ENCODE measurements around the gene IQSEC3.
A peak's percentile ranks its signal among the peaks of the same experiment; 100 is the strongest.
"Not testable (repeated sequence)": the region's sequence is repeated elsewhere in the genome, so short reads cannot be mapped to it uniquely, and the experiment has no call there.

Gene IQSEC3

GRCh38 chr12:177980-178828 is 111.6 kb downstream of the IQSEC3 start:
- no peak for DNase-seq (ENCODE audit: low read depth)

GRCh38 chr12:178829-179109 is 112.2 kb downstream of the IQSEC3 start:
- no peak for DNase-seq (ENCODE audit: low read depth)

GRCh38 chr12:179131-179884 is 112.7 kb downstream of the IQSEC3 start:
- DNase-seq (ENCODE audit: low read depth): no peak

GRCh38 chr12:179885-180284 is 113.3 kb downstream of the IQSEC3 start:
- no peak for DNase-seq (ENCODE audit: low read depth)

DNA sequence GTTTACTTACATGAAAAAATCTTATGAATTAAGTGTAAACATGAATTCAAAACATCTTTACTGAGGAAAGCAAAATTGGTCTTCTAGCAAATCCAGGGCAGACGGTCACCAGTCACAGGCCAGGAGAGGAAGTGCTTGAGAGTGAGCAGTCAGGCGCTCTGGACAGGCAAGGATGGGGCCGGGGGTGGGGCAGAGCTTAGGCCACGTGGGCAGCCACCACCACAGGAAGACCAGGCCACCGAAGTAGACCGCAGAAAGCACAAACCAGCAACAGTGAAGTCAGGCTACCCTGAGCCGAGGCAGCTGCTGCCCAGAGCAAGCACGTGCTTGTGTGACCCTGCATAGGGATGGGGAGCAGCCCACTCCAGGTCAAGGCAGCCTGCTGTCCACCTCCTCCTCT is 113.9 kb downstream of the IQSEC3 start:
- DNase-seq (ENCODE audit: low read depth): no peak

DNA sequence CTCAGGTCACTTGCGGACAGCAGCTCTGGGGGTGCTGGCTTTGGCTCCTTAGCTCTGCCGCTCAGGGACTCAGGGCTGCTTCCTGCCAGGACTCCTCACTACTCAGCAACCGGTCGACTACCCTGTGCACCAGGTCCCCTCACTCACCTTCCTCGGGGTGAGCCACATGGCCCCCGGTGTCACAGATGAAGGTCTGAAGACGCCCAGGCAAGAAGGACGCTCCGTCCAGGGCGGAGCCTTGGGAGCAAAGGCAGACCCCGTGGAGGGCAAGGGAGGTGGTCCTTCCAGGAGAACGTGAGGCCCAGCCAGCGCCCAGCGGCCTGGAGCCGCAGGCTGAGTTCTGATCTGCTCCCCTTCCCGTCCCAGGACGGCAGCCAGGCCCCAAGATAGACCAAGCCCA is 115.4 kb downstream of the IQSEC3 start:
- no peak for DNase-seq (ENCODE audit: low read depth)

GRCh38 chr12:182381-182892 is 115.9 kb downstream of the IQSEC3 start:
- no peak for DNase-seq (ENCODE audit: low read depth)

DNA sequence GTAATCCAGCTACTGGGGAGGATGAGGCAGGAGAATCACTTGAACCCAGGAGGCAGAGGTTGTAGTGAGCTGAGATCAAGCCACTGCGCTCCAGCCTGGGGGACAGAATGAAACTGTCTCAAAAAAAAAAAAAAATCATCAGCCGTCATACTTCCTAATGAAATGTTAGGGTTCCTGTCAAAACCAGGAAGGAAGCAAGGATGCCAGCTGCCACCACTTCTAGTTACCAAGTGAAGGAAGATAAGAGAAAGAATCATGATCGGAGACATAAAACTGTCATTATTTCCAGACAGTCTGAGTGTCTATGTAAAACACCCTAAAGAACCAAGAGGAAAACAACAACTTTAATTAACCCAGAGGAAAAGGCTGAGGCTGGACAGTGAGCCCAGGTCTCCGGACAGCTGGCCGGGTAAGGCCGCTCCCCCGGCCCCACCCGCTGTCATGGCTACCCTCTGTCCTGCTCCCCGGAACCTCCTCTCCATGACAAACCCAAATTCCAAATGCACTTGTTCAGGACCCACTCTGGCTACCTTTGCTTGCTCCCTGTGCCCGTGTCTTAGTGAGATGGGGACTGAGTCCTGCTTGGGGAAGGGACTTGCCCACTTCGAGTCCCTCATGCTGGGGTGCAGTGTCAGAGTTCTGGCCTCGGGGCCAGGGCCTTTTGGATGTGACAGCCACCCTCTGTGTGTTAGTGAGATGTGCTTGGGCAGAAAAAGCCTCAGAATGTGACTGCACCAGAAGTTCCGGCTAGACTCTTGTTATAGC is 118.4 kb downstream of the IQSEC3 start:
- no peak for DNase-seq (ENCODE audit: low read depth)

DNA sequence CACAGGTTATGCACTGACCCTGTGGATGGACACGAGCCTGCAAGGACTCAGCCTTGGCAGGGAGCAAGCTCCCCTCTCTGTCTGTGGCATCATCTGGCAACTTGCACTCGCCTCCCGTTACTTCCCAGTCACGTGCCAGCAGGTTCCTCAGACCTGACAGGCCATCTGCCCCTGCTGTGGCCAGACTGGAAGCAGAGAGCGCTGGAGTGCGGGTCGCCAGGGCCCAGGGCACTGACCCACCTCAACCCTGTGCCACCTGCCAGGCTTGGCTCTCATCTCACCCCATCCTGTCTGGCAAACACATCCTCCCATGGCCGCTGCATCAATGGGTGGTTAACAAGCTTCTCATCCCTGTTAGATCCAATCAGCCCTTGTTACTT is 119.0 kb downstream of the IQSEC3 start:
- no peak for DNase-seq (ENCODE audit: low read depth)

DNA sequence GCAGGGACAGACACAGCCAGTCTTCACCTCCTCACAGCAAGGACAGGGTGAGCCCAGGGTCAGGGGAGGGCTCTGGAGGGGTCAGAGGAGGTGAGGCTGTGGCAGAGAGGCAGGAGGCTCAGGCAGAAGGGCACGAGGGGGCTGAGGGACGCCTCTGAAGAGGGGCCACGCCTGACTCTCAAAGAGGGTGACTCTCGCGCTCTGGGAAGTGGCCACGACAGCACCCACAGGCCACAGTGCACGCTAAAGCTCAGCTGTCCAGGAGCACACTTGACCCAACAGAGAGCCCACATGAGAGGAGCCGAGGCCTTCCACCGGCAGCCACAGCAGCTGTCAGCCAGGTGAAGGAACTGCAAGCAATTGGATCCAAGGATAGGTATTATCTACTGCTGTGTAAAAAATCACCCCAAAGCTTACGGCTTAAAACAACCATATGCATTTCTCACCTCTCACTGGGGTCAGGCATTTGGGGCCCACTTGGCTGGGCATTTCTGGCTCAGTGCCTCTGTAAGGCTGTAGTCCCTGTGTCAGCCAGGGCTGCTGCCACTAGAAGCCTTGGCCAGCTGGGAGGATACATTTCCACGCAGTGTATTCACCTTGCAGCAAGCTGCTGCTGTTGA is 119.5 kb downstream of the IQSEC3 start:
- DNase-seq (ENCODE audit: low read depth): no peak

DNA sequence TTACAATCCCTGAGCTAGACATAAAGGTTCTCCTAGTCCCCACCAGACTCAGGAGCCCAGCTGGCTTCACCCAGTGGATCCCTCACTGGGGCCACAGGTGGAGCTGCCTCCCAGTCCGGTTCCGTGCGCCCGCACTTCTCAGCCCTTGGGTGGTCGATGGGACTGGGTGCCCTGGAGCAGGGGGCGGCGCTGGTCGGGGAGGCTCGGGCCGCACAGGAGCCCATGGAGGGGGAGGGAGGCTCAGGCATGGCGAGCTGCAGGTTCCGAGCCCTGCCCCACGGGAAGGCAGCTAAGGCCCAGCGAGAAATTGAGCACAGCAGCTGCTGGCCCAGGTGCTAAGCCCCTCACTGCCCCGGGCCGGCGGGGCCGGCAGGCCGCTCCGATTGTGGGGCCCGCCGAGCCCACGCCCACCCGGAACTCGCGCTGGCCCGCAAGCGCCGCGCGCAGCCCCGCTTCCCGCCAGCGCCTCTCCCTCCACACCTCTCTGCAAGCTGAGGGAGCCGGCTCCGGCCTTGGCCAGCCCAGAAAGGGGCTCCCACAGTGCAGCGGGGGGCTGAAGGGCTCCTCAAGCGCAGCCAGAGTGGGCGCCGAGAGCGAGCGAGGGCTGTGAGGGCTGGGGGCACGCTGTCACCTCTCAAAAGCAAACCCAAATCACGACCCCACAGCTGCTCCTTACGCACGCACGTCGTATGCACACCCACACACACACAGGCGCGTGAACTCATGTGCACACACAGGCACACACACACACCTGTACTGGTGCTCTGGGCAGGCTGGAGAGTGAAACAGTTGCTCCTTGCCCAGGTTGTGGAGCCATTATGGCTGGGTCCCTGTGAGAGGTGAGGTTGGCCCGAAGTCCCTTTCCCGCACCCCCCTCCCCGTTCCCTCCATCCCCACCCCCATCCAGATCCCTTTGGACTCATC is 121.7 kb downstream of the IQSEC3 start:
- not testable (repeated sequence) for DNase-seq (ENCODE audit: low read depth)

DNA sequence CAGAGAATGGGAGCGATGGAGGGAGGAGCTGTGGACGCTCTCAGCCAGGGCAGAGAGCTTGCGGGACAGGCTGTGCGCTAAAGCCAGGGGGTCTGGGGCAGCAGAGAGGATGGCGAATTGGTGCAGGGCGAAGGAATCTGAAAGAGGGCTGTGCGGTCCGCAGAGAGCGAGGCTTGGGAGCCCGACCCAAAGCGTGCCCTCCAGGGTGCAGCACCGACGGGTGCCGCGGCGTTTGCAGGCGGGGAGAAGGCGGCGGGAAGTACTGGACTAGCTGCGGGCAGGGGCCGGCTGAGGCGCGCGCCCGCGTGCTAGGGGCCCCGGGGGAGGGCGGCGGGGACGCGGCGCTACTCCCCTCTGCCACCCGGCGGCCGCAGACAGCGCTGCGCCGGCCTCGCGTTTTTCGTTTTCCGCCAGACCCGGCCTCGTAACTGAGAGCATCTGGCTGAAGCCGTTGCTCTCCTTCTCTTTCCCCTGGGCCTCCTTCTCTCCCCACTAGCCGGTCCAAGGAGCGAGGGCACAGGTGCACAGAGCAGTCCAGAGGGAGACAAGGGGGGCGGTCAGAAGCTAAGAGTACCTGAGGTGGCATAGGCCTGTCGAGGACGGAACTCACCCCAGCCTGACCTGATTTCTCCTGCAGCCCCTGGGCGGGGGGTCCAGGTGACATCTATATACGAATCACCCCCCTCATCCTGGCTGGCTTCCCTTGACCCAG is 122.5 kb downstream of the IQSEC3 start:
- peak; percentile 59 for DNase-seq (ENCODE audit: low read depth)

DNA sequence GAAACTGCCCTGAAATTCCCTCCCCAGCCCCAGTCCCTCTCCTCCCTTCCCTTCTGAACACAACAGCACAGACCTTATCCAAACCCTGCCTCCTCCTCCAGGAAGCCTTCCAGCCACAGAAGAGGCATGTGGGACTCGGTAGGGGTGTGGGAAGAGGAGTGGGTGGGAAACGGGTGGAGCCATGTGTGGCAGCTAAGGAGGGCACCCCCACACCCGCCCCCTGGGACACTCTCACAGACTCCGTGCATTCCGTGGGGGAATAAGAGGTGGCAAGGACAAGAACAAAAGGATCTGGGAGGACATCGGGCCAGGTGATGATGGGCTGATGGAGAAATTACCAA is 123.0 kb downstream of the IQSEC3 start:
- no peak for DNase-seq (ENCODE audit: low read depth)

DNA sequence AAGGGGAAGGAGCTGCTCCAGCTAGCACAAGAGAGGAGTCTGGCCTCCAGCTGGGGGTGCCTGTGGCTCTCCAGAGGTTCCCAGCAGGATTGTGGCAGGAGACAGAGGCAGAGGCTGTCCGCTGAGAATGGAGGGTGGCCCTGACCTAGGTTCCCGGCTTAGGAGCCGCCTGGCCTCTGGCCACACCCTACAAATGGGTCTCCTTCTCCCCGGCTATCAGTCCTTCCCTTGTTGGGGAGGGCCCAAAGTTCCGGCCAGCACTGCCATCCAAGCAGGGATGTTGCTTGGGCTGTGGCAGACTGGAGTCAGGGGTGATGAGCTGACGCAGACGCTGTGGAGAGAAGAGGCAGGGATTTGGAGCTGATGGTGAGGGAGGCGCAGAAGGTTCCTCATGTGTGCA is 124.3 kb downstream of the IQSEC3 start:
- DNase-seq (ENCODE audit: low read depth): no peak

GRCh38 chr12:191541-191940 is 125.0 kb downstream of the IQSEC3 start:
- DNase-seq (ENCODE audit: low read depth): no peak

GRCh38 chr12:193261-193660 is 126.7 kb downstream of the IQSEC3 start:
- no peak for DNase-seq (ENCODE audit: low read depth)

- DNase-seq (ENCODE audit: low read depth): no peak
Measured at GRCh38 chr12:194276-194675, 127.7 kb downstream of the IQSEC3 start.

GRCh38 chr12:195156-195555 is 128.6 kb downstream of the IQSEC3 start:
- no peak for DNase-seq (ENCODE audit: low read depth)

- no peak for DNase-seq (ENCODE audit: low read depth)
Measured at GRCh38 chr12:195951-196350, 129.4 kb downstream of the IQSEC3 start.

GRCh38 chr12:196436-196835 is 129.9 kb downstream of the IQSEC3 start:
- DNase-seq (ENCODE audit: low read depth): no peak

GRCh38 chr12:197347-197746 is 130.8 kb downstream of the IQSEC3 start:
- no peak for DNase-seq (ENCODE audit: low read depth)
